ENCODE data around the gene SKOR2.

GRCh38 chr18:47285456-47285855 lies 34.0 kb upstream of the SKOR2 start:
- TF ChIP-seq, protein P1, sequence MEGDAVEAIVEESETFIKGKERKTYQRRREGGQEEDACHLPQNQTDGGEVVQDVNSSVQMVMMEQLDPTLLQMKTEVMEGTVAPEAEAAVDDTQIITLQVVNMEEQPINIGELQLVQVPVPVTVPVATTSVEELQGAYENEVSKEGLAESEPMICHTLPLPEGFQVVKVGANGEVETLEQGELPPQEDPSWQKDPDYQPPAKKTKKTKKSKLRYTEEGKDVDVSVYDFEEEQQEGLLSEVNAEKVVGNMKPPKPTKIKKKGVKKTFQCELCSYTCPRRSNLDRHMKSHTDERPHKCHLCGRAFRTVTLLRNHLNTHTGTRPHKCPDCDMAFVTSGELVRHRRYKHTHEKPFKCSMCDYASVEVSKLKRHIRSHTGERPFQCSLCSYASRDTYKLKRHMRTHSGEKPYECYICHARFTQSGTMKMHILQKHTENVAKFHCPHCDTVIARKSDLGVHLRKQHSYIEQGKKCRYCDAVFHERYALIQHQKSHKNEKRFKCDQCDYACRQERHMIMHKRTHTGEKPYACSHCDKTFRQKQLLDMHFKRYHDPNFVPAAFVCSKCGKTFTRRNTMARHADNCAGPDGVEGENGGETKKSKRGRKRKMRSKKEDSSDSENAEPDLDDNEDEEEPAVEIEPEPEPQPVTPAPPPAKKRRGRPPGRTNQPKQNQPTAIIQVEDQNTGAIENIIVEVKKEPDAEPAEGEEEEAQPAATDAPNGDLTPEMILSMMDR (IDR thresholded peaks at IDR 0.05 in 4 of 5, conservative IDR thresholded peaks at IDR 0.05 in 1 of 5) = no peak
- TF ChIP-seq POLR2A (IDR thresholded peaks at IDR 0.05) = no peak
